K562 (cell line): Measurements from ENCODE around the gene NDC1. TPM values are rescaled to one million over a fixed set of nuclear protein-coding genes. Genes with fewer than 3 reads are reported as not detected.
A peak's percentile ranks its signal among the peaks of the same experiment; 100 is the strongest.

ENCODE experiments used
- ARNT ChIP-seq, 2 experiments: fragments of 450-650 bp; IDR thresholded peaks; 2 replicates each; pipeline ENCODE4 v1.6.1; 2016; ENCODE audit warnings: mild to moderate bottlenecking in 1 of 2
- BRD4 ChIP-seq: fragments of 200-600 bp; sonication (generic); IDR thresholded peaks from 2 replicates; pipeline ENCODE4 v1.6.1; 2017; ENCODE audit warnings: inconsistent platforms
- CXXC5 ChIP-seq: fragments of 250-450 bp; sonication (Bioruptor Pico); IDR thresholded peaks from 2 replicates; pipeline ENCODE4 v1.8.0; 2022; ENCODE audit warnings: inconsistent platforms, mild to moderate bottlenecking, moderate library complexity
- POLR2A ChIP-seq: fragments of 450-650 bp; conservative IDR thresholded peaks from 2 replicates; pipeline ENCODE4 v1.6.1; 2016
- RFX7 ChIP-seq: fragments of 250-450 bp; sonication (Bioruptor Pico); IDR thresholded peaks from 2 replicates; pipeline ENCODE4 v1.5.1; 2021; ENCODE audit warnings: mild to moderate bottlenecking
- SIN3B ChIP-seq: fragments of 450-650 bp; IDR thresholded peaks from 2 replicates; pipeline ENCODE4 v1.6.1; 2017; ENCODE audit warnings: low read depth, mild to moderate bottlenecking, moderate library complexity
- SLC30A9 ChIP-seq: fragments of 250-450 bp; sonication (Bioruptor Pico); IDR thresholded peaks from 2 replicates; pipeline ENCODE4 v1.8.0; 2022; ENCODE audit warnings: mild to moderate bottlenecking, moderate library complexity
- SMAD4 ChIP-seq: fragments of 250-450 bp; sonication (Bioruptor Pico); conservative IDR thresholded peaks from 2 replicates; pipeline ENCODE4 v1.8.0; 2021; ENCODE audit warnings: inconsistent platforms, mild to moderate bottlenecking, moderate library complexity
- VEZF1 ChIP-seq: fragments of 200-800 bp; sonication (Bioruptor generic); IDR thresholded peaks from 2 replicates; pipeline ENCODE4 v1.6.1; 2017; ENCODE audit warnings: missing genetic modification characterization, missing compliant biosample characterization
- ZNF79 ChIP-seq: fragments of 250-450 bp; sonication (Bioruptor Pico); IDR thresholded peaks from 2 replicates; pipeline ENCODE4 v1.4.0; 2020; ENCODE audit warnings: low read depth, mild to moderate bottlenecking, moderate library complexity
- polyA plus RNA-seq, 8 experiments: library from polyadenylated mRNA; depleted of rRNA in 4 of 8; stranded (reverse) in 5 of 8; unstranded in 3 of 8; fragments of >200 nt; fragmentation: Nextera tagmentation in 2 of 8; fragmentation: Illumina TruSeq in 1 of 8; extraction: Ambion mirVana in 2 of 8; extraction: Trizol in 1 of 8; gene quantifications; 2 replicates each; pipeline versions ENCODE4 v1.2.1 to v1.2.3, GENCODE V29; 2011 to 2014; ENCODE audit warnings: inconsistent platforms in 1 of 8, missing spikeins in 1 of 8
- total RNA-seq, 7 experiments: library from RNA; depleted of rRNA in 6 of 7; stranded (reverse); fragments of >200 nt in 6 of 7; fragmentation: Illumina TruSeq in 2 of 7; extraction: Trizol in 2 of 7; gene quantifications; 2 replicates each; pipeline versions ENCODE4 v1.2.1 to v1.2.3, GENCODE V29; 2011 to 2021; ENCODE audit warnings: low replicate concordance in 1 of 7

The NDC1 gene
- total and polyA plus RNA-seq, 9 of the 15 experiments (the other 6 are each of a cell fraction or from before 2014, with no cell fraction given): 26.9 to 102 (median 64.5) TPM

GRCh38 chr1:53739109-53739681 lies 98.9 kb downstream of the NDC1 start, which contains the start of gene GLIS1 (continued):
- TF ChIP-seq CXXC5 (peak; percentile 56), ZNF79 (CRISPR knock-in tag) (no peak), VEZF1 (CRISPR knock-in tag) (peak; percentile 92), BRD4 (no peak), SMAD4 (CRISPR knock-in tag) (0 out of 2 replicates have a peak, but pooled peaks have one; percentile 32), ARNT (IDR thresholded peaks at IDR 0.05) (no peak), SIN3B (0 out of 2 replicates have a peak, but pooled peaks have one; percentile 53), RFX7 (CRISPR knock-in tag) (no peak), POLR2A (no peak), SLC30A9 (no peak)
